ENCODE results near the gene RRP36.

The RRP36 gene

DNA sequence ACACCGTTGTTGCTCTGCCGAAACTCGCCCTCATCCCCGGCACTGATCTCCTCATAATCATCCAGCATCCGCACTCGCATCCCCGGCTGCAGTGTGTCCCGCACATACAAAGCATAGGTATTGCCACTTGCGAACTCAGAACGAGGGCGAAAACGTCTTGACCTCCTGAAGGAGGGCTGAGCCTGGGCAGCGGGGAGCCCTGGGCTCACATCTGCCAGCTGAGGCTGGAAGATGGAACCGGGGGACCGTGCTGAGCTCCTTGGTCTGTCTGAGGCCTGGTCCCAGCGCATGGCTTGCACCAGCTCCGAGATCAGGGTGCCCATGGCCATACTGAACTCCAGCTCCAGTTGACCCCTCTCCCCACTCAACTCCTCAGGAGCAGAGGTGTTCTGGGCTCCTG, 29.6 kb downstream of the RRP36 start:
- Histone ChIP-seq H3K9ac (ENCODE audit: low read length) (no peak overlapping the region), H3K79me2 (ENCODE audit: insufficient read depth, low read length) (no peaks in the 10 kb centered on the region; the same call in 1 of the 2 replicates), H4K20me1 (ENCODE audit: low read depth, low read length) (no peaks in the 10 kb centered on the region), H3K27me3 (ENCODE audit: low read length) (no peaks in the 10 kb centered on the region), H3K4me3 (ENCODE audit: insufficient read depth, low read length, poor library complexity, severe bottlenecking) (no peak overlapping the region), H3K9me3 (ENCODE audit: insufficient read depth, low read length) (no peaks in the 10 kb centered on the region), H3K36me3 (ENCODE audit: low read length) (no peaks in the 10 kb centered on the region), H3F3A (ENCODE audit: insufficient read depth) (peaks cover 10% of the 10 kb centered on the region; the same call in 1 of the 2 replicates), H2AFZ (ENCODE audit: low read depth, low read length, severe bottlenecking) (no peak overlapping the region), H3K27ac (ENCODE audit: low read depth, low read length) (no peak overlapping the region), H3K4me2 (ENCODE audit: low read depth, low read length, poor library complexity, severe bottlenecking) (no peak overlapping the region), H3K9me2 (replicated peaks; ENCODE audit: insufficient read depth, low read length) (no peaks in the 10 kb centered on the region)
- TF ChIP-seq EZH2phosphoT487 (conservative IDR thresholded peaks at IDR 0.05; ENCODE audit: low read length): no peak
- TF ChIP-seq, protein P1, sequence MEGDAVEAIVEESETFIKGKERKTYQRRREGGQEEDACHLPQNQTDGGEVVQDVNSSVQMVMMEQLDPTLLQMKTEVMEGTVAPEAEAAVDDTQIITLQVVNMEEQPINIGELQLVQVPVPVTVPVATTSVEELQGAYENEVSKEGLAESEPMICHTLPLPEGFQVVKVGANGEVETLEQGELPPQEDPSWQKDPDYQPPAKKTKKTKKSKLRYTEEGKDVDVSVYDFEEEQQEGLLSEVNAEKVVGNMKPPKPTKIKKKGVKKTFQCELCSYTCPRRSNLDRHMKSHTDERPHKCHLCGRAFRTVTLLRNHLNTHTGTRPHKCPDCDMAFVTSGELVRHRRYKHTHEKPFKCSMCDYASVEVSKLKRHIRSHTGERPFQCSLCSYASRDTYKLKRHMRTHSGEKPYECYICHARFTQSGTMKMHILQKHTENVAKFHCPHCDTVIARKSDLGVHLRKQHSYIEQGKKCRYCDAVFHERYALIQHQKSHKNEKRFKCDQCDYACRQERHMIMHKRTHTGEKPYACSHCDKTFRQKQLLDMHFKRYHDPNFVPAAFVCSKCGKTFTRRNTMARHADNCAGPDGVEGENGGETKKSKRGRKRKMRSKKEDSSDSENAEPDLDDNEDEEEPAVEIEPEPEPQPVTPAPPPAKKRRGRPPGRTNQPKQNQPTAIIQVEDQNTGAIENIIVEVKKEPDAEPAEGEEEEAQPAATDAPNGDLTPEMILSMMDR (IDR thresholded peaks at IDR 0.05; ENCODE audit: insufficient read depth, low read length, poor library complexity, severe bottlenecking): no peak

DNA sequence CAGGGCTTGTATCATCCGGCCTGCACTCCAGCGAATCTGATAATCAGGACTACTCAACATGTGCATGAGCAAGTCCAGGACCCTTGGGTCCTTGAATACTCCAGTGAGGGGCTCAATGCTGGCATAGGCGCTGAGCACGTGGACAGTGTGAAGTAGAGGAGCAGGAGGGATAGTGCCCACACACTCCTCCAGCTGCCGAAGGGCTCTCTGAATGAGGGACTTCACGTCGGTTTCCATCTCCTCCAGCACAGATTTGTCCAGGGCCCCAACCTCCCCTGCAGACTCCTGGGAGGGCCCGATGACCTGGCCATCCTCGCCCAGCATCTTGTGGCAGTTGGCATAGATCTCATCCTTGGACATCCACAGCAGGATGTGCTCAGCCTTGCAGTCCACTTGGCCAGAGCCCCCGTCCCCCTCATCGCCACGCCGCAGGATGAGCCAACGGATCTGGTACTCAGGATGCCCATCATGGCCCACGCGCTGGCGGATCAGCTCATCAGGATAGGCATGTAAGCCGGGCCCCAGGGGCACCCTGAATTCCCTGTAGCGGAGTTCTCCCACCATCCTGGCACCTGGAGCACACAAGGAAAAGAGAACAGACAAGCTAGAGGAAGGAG, 30.9 kb downstream of the RRP36 start:
- Histone ChIP-seq H4K20me1 (ENCODE audit: low read depth, low read length) (no peaks in the 10 kb centered on the region), H3K9me3 (ENCODE audit: insufficient read depth, low read length) (no peaks in the 10 kb centered on the region), H3K27ac (ENCODE audit: low read depth, low read length) (no peak overlapping the region)

DNA sequence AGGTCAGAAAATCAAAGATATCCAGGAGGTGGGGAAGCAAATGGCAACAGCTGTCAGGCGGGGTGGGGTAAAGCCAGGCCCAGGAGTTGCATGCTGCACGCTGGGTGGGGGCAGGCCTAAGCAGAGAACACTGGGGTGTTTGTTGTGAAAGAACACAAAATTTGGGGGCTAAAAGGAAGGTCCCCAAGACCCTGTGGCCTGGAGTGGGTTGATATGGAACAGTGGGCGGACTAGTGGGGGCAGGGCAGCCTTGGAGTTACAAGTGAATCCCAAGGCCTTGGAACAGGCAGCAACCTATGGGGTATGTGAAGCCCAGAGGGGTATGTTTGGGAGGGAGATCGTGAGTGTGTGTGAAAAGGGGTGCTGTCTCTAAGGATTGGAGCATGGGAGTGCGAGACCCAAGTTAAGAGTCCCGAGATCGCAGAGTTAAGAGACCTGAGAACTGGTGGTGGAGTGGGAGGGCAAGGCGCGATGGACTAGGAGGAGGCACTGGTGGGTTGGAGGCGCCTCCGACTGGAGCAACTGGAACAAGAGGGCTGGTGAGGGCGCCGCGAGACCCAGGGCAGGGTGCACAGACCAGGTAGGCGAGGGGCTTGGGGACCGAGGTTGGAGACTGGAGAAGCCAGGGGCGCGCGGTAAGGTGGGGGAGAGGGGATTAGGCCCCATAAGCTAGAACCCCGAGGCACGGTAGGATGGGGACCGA, 31.6 kb downstream of the RRP36 start:
- no peaks in the 10 kb centered on the region for H3K9me2 ChIP-seq (replicated peaks; ENCODE audit: insufficient read depth, low read length)
- no peaks in the 10 kb centered on the region for H3K27me3 ChIP-seq (ENCODE audit: low read length)
- peak overlapping the region; percentile 62 for H3K27ac ChIP-seq (ENCODE audit: low read depth, low read length)
- peak overlapping the region; percentile 85 for H3K9ac ChIP-seq (ENCODE audit: low read length)
- peaks cover 3% of the 10 kb centered on the region for H3K79me2 ChIP-seq (ENCODE audit: insufficient read depth, low read length)
- no peak for TF ChIP-seq EZH2phosphoT487 (conservative IDR thresholded peaks at IDR 0.05; ENCODE audit: low read length)
- TF ChIP-seq, protein P1 (IDR thresholded peaks at IDR 0.05; ENCODE audit: insufficient read depth, low read length, poor library complexity, severe bottlenecking): no peak
- 0 out of 2 replicates have a peak, but pooled peaks cover 4% of the 10 kb centered on the region for H3F3A ChIP-seq (ENCODE audit: insufficient read depth)
- H4K20me1 ChIP-seq (ENCODE audit: low read depth, low read length): no peaks in the 10 kb centered on the region
- H3K4me3 ChIP-seq (ENCODE audit: insufficient read depth, low read length, poor library complexity, severe bottlenecking): peak overlapping the region; percentile 76
- H2AFZ ChIP-seq (ENCODE audit: low read depth, low read length, severe bottlenecking): peak overlapping the region; percentile 70
- H3K4me2 ChIP-seq (ENCODE audit: low read depth, low read length, poor library complexity, severe bottlenecking): peak overlapping the region; percentile 80
- H3K36me3 ChIP-seq (ENCODE audit: low read length): no peaks in the 10 kb centered on the region
- no peaks in the 10 kb centered on the region for H3K9me3 ChIP-seq (ENCODE audit: insufficient read depth, low read length)

More for the DNA sequence above, 30.9 kb downstream of the RRP36 start:
- H3K27me3 ChIP-seq (ENCODE audit: low read length): no peaks in the 10 kb centered on the region
- H3K4me3 ChIP-seq (ENCODE audit: insufficient read depth, low read length, poor library complexity, severe bottlenecking): no peak overlapping the region
- peak overlapping the region; percentile 85; the same call in 1 of the 2 replicates for H3K9ac ChIP-seq (ENCODE audit: low read length)
- H3K36me3 ChIP-seq (ENCODE audit: low read length): no peaks in the 10 kb centered on the region
- H3F3A ChIP-seq (ENCODE audit: insufficient read depth): peaks cover 9% of the 10 kb centered on the region; the same call in 1 of the 2 replicates
- no peak for TF ChIP-seq EZH2phosphoT487 (conservative IDR thresholded peaks at IDR 0.05; ENCODE audit: low read length)
- TF ChIP-seq, protein P1 (IDR thresholded peaks at IDR 0.05; ENCODE audit: insufficient read depth, low read length, poor library complexity, severe bottlenecking): no peak
- no peaks in the 10 kb centered on the region; the same call in 1 of the 2 replicates for H3K79me2 ChIP-seq (ENCODE audit: insufficient read depth, low read length)
- no peak overlapping the region for H2AFZ ChIP-seq (ENCODE audit: low read depth, low read length, severe bottlenecking)
- H3K9me2 ChIP-seq (replicated peaks; ENCODE audit: insufficient read depth, low read length): no peaks in the 10 kb centered on the region
- peak overlapping the region; percentile 80 for H3K4me2 ChIP-seq (ENCODE audit: low read depth, low read length, poor library complexity, severe bottlenecking)
